ENCODE results near the gene UXS1. TPM values are rescaled to one million over a fixed set of nuclear protein-coding genes. Genes with fewer than 3 reads are reported as not detected.

UXS1 gene
- 33.7 and 37.3 TPM in 2 replicates for total RNA-seq

DNA sequence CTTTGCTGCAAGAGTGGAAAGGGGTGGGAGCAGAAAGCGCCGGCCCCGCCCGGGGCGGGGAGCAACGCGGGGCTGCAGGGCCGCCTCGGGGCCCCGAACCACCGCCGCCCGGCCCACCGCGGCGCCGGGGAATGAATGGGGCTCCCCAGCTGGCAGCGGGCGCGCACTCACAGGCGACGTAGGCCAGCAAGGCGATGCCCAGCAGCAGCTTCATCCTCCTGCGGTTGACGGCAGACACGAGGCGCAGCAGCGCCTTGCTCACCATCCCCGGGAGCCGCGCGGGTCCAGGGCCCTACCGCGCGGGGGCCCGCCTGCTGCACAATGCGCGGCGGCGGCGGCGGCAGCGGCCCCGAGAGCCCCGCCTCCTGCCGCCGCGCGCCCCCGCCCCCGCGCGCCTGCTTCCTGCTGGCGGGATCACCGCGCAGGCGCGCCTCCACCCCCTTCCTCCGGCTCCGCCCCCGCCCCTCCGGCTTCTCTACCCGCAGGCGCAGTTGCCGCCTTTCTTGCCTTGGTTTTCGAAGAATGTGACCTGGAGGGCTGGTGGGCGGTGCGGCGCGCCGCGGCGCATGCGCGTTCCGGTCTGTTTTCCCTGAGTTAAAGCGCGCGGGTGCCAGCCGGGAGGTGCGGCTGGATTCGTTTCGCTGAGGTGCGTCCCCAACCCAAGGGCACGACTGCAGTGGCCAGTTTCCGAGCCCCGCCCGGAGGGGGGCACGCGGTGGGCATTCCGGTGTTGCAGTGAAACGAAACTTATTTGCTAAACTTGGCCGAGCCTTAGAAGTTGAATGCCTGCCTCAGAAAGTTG, at the start of gene UXS1:
Gene UXS1, minus strand, starts transcription at position 325 of the 802 bp plus-strand sequence. Its CDS starts 60 bp downstream, at position 265.

